ENCODE results near the gene RAB19.

- TF ChIP-seq FOXM1 (IDR thresholded peaks at IDR 0.05; ENCODE audit: borderline replicate concordance) (no peak), SP1 (IDR thresholded peaks at IDR 0.05) (no peak), L3MBTL2 (conservative IDR thresholded peaks at IDR 0.05) (no peak), BHLHE40 (IDR thresholded peaks at IDR 0.05; ENCODE audit: borderline replicate concordance) (no peak), PKNOX1 (IDR thresholded peaks at IDR 0.05) (no peak), FOXA1 (IDR thresholded peaks at IDR 0.05) (no peak), TARDBP (IDR thresholded peaks at IDR 0.05) (no peak), LEF1 (IDR thresholded peaks at IDR 0.05; ENCODE audit: borderline replicate concordance) (no peak), ELF4 (IDR thresholded peaks at IDR 0.05) (no peak), NFRKB (IDR thresholded peaks at IDR 0.05) (no peak), ZNF384 (IDR thresholded peaks at IDR 0.05) (no peak), SUZ12 (IDR thresholded peaks at IDR 0.05) (no peak), FOXK2 (IDR thresholded peaks at IDR 0.05) (no peak), HDGF (IDR thresholded peaks at IDR 0.05; ENCODE audit: borderline replicate concordance) (no peak)
These were observed 13.7 kb downstream of the RAB19 start for GRCh38 chr7:140417456-140418155.

Data from HEK293T (cell line).